GM21576 (cell line): ENCODE measurements around the gene FERMT2.
A peak's percentile ranks its signal among the peaks of the same experiment; 100 is the strongest.
"Not testable (repeated sequence)": the region's sequence is repeated elsewhere in the genome, so short reads cannot be mapped to it uniquely, and the experiment has no call there.

Source experiments
- ATAC-seq: cut with Tn5 transposase; IDR thresholded peaks from one replicate; pipeline ENCODE4 v1.9.1; 2021; ENCODE audit warnings: mild to moderate bottlenecking, moderate library complexity; ENCODE audit not compliant: unreplicated experiment

FERMT2 gene

DNA sequence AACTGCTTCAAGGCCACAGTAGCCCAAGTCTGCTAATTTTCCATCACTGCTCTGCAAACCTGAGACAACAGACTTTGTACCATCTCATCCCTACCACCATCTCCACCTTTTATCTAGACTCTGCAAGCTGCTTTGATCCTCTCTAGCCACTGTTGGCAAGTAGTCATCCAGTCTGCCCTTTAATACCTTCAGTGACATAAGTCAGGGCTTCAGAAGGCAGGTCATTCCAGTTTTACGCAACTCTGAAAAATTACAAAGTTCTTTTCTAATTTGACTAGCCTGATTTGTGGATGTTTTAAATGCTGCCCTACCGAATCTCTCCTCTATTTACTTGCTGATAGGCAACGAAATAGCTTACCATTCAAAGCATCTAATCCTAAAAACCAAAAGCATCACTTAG lies 2.8 kb downstream of the FERMT2 start:
- no peak for ATAC-seq

DNA sequence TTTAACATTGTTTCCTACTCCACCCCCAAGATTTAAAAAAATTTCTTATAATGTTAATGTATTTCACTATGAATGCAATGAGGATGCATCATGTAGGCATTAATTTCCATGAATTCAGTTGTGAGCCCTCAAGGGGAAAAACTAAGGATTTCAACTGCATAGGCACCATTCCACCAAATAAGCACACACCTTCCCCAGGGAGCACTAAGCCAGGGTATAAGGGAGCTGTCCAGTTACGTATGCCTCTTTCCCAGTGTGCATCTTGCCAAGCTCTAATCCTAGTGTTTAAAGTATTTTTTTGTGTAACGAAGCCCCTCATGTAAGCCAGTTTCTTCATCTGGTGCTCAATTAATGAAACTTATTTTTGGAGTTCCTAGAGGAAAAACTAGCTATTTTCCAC lies 6.6 kb downstream of the FERMT2 start:
- ATAC-seq = no peak

DNA sequence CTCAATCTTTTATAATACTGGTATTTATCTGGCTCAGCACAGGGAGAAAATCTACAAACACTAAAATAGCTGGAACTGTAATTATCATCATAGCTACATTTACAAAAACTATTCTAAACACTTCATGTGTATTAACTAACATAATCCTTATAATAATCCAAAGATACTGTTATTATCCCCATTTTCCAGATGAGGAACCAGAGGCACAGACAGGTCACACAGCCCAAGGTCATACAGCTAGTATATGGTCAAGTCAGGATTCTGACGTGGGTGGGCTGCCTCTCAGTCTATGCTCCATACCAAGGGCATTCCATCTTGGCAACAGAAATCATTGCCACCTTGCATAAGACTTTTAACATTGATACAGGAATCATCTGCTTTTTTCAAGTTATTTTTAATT lies 11.4 kb downstream of the FERMT2 start:
- no peak for ATAC-seq

DNA sequence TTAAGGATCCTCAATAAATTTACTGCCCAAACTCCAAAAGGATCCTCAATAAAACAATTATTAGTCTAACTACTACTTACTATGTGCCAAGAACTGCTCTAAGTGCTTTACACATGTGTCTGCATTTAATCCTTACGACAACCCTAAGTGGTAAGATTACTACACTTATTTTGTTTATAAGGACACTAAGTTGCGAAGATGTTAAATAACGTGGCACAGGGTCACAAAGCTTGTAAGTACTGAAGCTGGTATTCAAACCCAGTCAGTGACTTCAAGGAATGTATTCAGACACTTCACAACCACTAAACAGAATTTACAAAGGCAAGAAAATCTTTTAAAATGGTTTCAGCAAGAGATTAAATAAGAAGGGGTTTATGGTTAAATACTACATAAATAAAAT lies 13.0 kb downstream of the FERMT2 start:
- ATAC-seq = no peak

DNA sequence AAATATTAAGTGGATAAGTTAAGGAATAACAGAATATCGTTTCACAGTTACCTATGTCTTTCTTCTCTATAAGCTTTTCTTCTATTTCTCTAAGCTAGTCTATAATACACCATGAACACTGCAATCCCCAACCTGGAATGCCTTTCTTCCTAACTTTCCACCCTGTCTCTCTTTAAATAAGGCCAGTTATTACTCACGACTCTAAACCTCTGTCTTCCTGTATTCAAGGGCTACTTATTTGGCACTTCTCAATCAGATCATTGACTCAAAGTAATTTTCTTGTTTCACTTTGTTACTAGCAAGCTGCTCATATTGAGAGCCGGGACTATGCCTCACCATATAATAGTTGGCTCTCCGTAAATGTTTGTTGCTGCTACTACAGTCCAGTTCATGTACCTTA lies 13.5 kb downstream of the FERMT2 start:
- ATAC-seq = no peak

DNA sequence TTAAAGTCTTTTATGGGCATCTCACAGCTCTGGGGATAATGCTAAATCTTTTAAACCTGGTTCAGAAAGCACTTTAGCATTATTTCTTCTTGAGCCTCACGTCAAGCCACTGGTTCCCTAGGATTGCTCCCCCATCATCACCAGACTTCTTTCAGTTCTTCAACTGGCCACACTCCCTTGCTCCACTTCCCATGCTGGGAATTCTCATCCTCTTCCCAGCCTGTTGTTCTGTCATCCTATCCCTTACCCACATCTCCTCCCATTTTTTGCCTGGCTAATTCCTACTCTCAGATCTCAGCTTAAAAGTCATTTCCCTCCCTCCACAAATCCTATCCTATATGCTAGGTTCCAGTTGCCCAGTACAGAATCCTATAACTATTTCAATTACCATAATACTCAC lies 14.4 kb downstream of the FERMT2 start:
- ATAC-seq = no peak

DNA sequence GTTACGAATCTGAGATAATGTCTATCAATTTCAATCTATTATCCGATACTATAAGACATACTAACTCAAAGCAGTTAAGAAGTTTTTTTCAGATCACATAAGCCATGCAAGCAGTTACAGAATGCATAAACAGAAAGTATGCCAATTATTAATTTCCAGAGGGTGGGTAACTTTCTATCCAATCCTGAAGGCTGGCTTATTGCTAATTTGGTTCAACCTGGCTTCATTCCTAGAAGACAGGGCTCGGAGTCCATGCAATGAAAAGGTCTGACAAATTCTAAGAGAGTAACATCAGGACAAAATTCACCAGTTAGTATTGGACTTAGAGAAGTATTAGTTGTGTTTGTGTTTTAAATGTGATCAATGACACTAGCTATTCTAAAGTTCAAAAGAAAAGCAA lies 15.0 kb downstream of the FERMT2 start:
- no peak for ATAC-seq

DNA sequence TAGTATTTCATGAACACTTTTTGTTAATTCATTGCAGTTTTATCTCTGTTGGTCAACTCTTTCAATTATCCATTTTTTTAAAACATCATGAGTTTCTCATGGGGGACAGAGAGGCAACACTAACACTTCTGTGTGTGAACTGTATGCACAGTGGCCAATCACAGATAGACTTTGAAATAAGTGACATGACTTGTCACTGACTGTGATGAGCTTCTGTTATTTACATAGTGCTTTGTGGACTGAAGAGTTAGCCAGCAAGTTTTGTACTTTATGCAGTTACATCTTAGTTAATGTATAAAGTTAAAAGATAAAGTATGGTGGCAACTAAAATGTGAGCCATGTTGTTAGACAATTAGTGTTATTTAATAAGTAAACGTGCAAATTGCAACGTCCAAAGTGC lies 16.1 kb downstream of the FERMT2 start:
- ATAC-seq = no peak

DNA sequence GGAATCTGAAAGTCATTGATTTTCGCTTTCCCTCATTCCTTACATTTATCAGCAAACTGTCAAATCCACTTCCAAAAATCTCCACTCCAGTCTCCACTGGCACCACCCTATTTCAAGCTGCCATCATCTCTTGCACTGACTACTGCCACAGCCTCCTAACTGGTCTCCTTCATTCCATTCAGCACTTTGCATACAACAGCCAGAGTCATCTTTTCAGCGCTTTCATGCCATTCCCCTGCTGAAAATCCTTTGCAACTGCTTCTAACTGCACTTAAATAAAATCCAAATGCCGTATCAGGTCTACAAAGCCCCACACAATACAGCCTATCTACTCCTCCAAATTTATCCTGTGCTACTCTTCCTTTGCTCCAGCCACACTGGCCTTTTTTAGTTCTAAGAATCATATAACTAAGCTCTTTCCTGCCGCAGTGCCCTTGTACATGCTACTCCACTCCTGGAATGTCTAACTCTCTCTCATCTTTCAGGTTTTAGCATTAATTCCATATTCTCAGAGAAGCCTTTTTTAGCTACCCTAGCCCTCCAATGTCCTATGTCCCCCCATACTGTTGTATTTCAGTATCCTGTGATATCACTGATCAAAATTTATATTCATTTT lies 21.6 kb downstream of the FERMT2 start:
- ATAC-seq = no peak

DNA sequence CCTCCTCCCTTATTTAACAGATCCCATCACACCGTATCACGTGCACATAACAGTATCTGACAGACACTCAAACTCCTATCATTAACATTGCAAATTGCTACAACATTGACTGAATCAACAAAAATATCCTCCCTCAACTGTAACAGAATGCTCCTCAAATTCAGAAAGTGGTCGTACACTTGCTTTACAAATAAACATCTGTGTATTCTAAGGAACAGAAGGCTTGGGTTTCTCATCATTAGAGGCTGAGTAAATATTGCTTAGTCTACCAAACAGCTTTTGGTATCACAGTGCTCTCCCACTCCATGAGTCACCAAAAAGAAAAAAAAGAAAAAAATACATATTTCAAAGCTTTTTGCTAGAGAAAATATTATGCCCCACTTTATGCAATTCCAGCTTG lies 23.9 kb downstream of the FERMT2 start:
- no peak for ATAC-seq

DNA sequence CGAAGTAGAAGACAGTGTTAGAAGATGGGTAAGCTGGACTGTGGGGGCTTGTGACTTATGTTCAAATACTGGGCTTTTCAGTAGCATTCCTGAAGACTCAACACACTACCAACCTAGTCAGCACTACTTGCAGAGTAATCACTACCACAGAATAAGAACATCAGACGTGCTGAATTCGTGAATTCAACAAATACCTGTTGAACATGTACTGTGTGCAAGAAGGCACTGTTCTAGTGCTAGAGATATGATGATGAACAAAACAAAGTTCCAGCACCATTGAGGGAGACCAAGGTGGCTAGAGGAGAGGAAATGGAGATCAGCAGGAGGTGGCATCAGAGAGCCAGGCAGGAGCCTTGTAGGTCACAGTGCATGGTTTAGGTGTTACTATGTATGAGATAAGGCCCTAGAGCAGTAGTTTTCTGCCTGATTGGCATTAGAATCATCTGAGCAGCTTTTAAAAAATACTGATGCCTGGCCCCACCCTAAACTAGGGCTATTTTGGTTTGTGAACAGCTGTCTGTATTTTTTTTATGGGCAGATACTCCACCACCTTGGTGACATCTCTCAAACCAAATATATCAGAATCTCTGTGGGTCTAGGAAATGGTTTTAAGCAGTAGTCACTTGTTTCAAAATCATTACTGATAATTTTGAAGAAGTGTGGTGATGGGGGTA lies 26.8 kb downstream of the FERMT2 start:
- peak; percentile 71 for ATAC-seq

DNA sequence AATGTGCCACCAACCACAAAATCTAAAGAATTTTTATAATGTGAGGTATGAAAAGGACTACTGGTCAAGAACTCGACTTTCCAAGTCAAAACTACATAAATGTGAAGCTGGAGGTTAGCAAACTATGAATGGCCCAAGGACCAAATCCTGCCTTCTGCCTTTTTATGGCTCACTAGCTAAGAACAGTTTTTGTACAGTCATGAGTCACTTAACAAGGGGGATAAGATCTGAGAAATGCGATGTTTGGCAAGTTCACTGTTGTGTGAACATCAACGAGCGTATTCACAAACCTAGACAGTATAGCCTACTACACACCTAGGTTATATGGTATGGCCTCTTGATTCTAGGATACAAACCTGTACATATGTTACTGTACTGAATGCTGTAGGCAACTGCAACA lies 28.2 kb downstream of the FERMT2 start:
- no peak for ATAC-seq

DNA sequence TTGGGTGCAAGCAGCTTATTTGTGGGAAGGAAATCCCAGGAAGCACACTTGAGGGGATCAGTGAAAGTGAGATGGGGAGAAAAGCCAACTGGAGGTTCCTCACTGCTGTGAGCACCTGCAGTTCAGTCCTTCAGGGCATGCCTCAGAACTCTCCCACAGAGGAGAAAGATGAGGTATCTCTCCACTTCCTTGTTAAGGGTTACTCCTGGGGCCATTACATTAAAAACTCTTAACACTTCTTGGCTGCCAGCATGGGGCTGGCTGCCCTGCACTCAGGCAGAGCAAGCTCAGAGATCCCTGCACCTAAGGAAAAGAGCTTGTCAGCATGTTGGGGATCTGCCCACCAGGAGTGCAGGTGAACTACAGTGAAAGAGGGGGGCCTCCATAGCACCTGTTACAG lies 28.8 kb downstream of the FERMT2 start:
- no peak for ATAC-seq

DNA sequence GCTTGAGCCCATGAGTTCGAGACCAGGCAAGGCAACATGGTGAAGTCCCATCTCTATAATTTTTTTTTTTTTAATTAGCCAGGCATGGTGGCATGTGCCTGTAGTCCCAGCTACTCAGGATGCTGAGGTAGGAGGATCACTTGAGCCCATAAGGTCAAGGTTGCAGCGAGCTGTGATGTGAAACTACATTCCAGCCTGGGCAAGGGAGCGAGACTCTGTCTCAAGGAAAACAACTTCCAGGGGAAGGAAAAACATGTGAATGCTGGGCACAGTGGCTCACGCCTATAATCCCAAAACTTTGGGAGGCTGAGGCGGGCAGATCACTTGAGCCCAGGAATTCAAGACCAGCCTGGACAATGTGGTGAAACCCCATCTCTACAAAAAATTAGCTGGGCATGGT lies 30.4 kb downstream of the FERMT2 start:
- not testable (repeated sequence) for ATAC-seq

DNA sequence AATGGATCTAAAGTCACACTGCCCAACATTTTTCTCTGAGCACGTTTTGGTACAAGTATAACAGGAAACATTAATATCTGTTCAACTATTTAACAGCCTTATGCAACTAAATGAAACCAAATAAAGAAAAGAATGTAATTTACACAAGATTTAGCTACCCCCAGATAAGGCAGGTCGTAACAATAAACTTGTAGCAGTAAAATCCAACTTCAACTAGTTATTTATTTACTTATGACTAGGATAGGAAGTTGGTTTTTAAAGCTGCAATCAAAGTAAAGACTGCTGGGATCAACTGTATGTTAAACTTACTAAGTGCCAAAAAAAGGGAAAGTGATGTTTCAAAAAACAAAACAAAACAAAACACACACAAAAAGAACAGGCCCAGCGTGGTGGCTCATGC lies 30.9 kb downstream of the FERMT2 start:
- no peak for ATAC-seq

DNA sequence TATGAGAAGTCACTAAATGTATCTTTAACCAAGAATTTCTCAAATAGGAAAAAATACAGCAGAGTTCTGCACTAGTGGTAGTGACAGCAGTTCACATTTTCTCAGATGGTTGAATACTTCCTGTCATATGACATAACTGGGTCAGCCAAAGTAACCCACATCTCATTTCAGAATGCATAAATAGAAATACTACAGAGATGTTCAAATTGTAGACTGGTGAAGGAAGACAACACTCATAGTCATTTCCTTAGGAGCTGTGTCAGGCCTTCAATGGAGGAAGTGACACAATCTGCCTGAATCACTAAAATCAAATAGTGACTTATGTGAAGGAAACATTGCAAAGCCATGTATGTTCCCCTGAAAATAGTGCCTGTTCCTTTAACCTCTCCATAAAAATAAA lies 32.4 kb downstream of the FERMT2 start:
- peak; percentile 97 for ATAC-seq

DNA sequence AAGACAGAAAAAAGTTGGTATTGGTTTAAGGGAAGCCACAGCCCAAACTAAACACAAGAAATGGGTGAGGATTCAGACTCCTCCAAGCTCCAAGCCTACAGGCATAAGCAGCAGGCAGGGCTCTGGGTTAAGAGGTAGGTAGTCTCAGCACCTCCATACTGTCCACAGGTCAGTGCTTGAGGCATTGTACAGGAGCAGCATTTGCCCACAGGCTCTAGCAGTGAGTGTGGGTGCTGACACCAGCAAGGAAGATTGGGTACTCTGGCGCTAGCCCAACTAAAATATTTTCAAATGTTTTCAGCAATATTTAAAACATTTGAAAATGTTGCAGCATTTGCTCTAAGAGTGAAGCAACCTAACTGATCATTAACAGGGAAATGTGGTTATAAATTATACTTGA lies 33.1 kb downstream of the FERMT2 start:
- no peak for ATAC-seq

DNA sequence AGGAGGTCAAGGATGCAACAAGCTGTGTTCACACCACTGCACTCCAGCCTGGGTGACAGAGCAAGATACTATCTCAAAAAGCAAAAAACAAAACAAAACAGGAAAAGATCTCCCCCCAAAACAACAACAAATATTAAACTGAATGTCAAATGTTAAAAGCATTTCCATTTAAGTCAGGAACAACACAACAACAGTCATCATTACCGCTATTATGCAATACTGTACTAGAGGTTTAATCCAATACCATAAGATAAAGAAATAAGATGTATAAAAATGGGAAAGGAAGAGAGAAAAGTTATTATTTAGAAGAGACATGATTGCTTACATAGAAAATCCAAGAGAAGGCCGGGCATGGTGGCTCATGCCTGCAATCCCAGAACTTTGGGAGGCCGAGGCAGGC lies 36.6 kb downstream of the FERMT2 start:
- no peak for ATAC-seq

DNA sequence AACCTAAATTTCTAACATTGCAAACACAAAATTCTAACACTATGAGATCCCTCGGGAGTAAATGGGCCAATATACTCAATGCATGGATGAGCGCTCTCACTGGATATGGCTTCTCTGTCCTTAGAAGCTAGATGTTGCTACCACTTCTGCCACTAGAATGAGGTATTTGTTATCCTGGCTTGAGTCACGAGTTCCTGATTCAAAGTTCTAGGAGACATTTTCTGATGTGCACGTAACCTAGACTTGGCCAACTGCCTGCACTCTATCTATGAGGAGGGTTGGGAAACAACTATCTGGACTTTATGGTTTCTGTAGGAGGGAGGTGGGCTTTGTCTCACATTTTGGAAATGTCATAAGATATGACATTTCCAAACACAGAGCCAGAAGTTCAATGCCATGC lies 37.6 kb downstream of the FERMT2 start:
- no peak for ATAC-seq

DNA sequence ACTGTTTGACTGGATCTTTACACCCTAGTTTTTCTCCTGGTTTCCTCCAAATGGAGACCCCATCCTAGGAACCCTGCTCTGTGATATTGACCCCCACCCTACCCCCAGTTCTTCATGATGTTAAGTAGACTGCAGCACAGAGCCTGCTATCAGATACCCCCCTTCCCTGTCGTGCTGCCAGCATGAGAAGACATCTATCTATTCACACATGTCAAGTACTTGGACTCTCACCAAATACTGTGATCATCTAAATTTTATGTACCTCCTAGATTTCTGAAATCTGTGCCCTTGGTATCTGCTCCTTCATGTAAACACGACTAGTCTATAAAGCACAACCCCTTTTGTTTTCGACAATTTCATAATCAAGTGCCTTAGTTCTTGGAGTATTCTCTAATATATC lies 38.9 kb downstream of the FERMT2 start:
- no peak for ATAC-seq

DNA sequence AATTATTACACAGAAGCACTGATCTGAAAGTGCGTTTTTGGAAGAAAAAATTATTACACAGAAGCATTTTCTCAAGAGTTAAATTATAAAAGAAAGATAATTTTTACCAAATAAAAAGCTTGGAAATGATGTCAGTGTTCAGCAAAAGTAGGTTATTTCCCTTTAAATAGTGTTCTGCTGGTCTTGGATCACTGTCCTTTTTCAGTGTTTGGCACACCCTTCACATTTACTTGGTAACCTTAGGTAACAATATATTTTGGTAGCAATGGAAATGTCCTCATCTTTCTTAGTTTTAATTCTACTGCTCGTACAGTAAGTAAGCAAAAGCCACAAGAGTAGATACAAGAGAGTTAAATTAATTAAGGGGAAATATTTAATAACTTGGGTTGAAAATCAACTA lies 40.3 kb downstream of the FERMT2 start:
- ATAC-seq = no peak

DNA sequence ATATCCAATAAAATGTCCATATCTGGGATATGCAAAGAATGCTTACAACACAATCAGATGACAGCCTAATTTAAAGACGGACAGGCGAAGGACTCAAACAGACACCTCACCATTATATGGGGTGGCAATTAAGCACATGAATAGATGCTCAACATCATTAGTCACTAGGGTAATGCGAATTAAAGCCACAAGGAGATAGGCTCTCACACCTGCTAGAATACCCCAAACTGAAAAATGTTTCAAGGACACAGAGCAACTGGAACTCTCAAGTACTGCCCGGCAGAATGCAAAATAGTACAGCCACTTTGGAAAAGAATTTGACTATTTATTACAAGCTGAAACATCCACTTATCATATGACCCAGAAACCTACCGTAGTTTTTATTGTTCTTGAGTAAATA lies 42.9 kb downstream of the FERMT2 start:
- ATAC-seq = no peak

DNA sequence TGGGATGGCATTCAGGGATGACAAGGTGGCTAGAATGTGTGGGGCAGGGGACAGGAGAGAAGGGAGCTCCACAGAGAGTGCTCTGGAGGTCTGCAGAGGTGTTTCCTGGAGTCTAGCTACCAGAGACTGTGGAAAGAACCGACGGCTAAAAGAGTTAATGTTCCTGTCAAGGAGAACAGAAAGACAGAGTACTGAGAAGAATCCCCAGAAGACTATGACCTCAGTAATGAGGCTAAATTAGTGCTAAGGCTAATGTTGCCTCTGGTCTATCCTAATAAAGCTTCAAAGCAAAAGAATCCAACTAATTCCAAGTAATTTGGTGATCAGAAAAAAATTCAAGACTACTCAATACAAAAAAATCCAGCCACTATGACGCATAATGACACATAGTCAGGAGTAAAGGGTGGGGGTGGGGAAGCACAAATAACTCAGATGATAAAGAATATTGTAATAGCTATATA lies 44.7 kb downstream of the FERMT2 start:
- ATAC-seq = no peak
